ENCODE measurements around the gene KIF19. TPM values are rescaled to one million over a fixed set of nuclear protein-coding genes. Genes with fewer than 3 reads are reported as not detected.

The KIF19 gene
- polyA plus RNA-seq, 1 donor (not counting 4 experiments of a cell fraction or from before 2014, with no cell fraction given): not detected

GRCh38 chr17:74353446-74354060, 27.5 kb downstream of the KIF19 start:
- Histone ChIP-seq H3K9me1 (ENCODE audit: control insufficient read depth, extremely low read depth, insufficient read depth, low read length) (no peaks in the 10 kb centered on the region), H3K27me3 (ENCODE audit: control insufficient read depth, extremely low read depth, insufficient read depth, low read length) (peaks cover 75% of the 10 kb centered on the region), H3K4me2 (ENCODE audit: control insufficient read depth, extremely low read depth, insufficient read depth, low read depth, low read length) (no peak overlapping the region), H3K4me1 (ENCODE audit: control insufficient read depth, extremely low read depth, insufficient read depth, low read length) (no peaks in the 10 kb centered on the region), H3K36me3 (ENCODE audit: control insufficient read depth in 2 of 2, extremely low read depth in 1 of 2, insufficient read depth in 2 of 2, low read length in 2 of 2) (no peaks in the 10 kb centered on the region), H3K9me3 (ENCODE audit: control insufficient read depth, low read depth, low read length) (no peaks in the 10 kb centered on the region), H3K4me3 (ENCODE audit: control insufficient read depth in 2 of 3, extremely low read depth in 1 of 3, insufficient read depth in 2 of 3, low read depth in 1 of 3, low read length in 3 of 3) (no peak overlapping the region), H3K9ac (ENCODE audit: control insufficient read depth, extremely low read depth, insufficient read depth, low read length) (no peak overlapping the region), H3K79me2 (ENCODE audit: control insufficient read depth, insufficient read depth, low read length) (no peaks in the 10 kb centered on the region), H2AFZ (ENCODE audit: control insufficient read depth, low read length) (no peak overlapping the region), H4K20me1 (ENCODE audit: control insufficient read depth, extremely low read depth, insufficient read depth, low read length) (no peaks in the 10 kb centered on the region), H3K27ac (ENCODE audit: control insufficient read depth, insufficient read depth, low read length) (no peak overlapping the region)
- TF ChIP-seq EZH2 (IDR thresholded peaks at IDR 0.05; ENCODE audit: low read length) (no peak), CTCF (optimal IDR thresholded peaks at IDR 0.05 in 1 of 3, IDR thresholded peaks at IDR 0.05 in 1 of 3, conservative IDR thresholded peaks at IDR 0.05 in 1 of 3; ENCODE audit: extremely low read depth in 1 of 3, insufficient read depth in 2 of 3, low read length in 3 of 3) (no peak)
- dilution Hi-C loops (cut with MboI; ENCODE audit: extremely low pct_ligation_motif_present, low sequenced_read_pairs): no loop called here
- FAIRE-seq (no peak), DNase-seq (ENCODE audit: low read depth, low spot score) (no peak)

- H3K9ac ChIP-seq (ENCODE audit: control insufficient read depth, extremely low read depth, insufficient read depth, low read length): no peak overlapping the region
- dilution Hi-C loops (cut with MboI; ENCODE audit: extremely low pct_ligation_motif_present, low sequenced_read_pairs): no loop called here
- no peaks in the 10 kb centered on the region for H3K9me3 ChIP-seq (ENCODE audit: control insufficient read depth, low read depth, low read length)
- no peak overlapping the region for H3K4me3 ChIP-seq (ENCODE audit: control insufficient read depth in 2 of 3, extremely low read depth in 1 of 3, insufficient read depth in 2 of 3, low read depth in 1 of 3, low read length in 3 of 3)
- H4K20me1 ChIP-seq (ENCODE audit: control insufficient read depth, extremely low read depth, insufficient read depth, low read length): no peaks in the 10 kb centered on the region
- TF ChIP-seq CTCF (optimal IDR thresholded peaks at IDR 0.05 in 1 of 3, IDR thresholded peaks at IDR 0.05 in 1 of 3, conservative IDR thresholded peaks at IDR 0.05 in 1 of 3; ENCODE audit: extremely low read depth in 1 of 3, insufficient read depth in 2 of 3, low read length in 3 of 3): peak in 1 of 3 experiments; percentile 40
- no peak for TF ChIP-seq EZH2 (IDR thresholded peaks at IDR 0.05; ENCODE audit: low read length)
- H3K4me1 ChIP-seq (ENCODE audit: control insufficient read depth, extremely low read depth, insufficient read depth, low read length): no peaks in the 10 kb centered on the region
- H3K36me3 ChIP-seq (ENCODE audit: control insufficient read depth in 2 of 2, extremely low read depth in 1 of 2, insufficient read depth in 2 of 2, low read length in 2 of 2): no peaks in the 10 kb centered on the region
- peaks cover 75% of the 10 kb centered on the region for H3K27me3 ChIP-seq (ENCODE audit: control insufficient read depth, extremely low read depth, insufficient read depth, low read length)
- H3K4me2 ChIP-seq (ENCODE audit: control insufficient read depth, extremely low read depth, insufficient read depth, low read depth, low read length): no peak overlapping the region
- no peaks in the 10 kb centered on the region for H3K79me2 ChIP-seq (ENCODE audit: control insufficient read depth, insufficient read depth, low read length)
- H3K27ac ChIP-seq (ENCODE audit: control insufficient read depth, insufficient read depth, low read length): no peak overlapping the region
- DNase-seq (ENCODE audit: low read depth, low spot score): no peak
- no peaks in the 10 kb centered on the region for H3K9me1 ChIP-seq (ENCODE audit: control insufficient read depth, extremely low read depth, insufficient read depth, low read length)
- no peak for FAIRE-seq
- no peak overlapping the region for H2AFZ ChIP-seq (ENCODE audit: control insufficient read depth, low read length)
Observed at GRCh38 chr17:74354123-74354522, 28.1 kb downstream of the KIF19 start.
